GM12875 (cell line): ENCODE measurements around the gene ARNT2.

ENCODE experiments used
- H3K4me3 ChIP-seq: one replicate; pipeline ENCODE4 v1.5.1; 2011; ENCODE audit warnings: low read depth, low read length, control low read depth
- CTCF ChIP-seq: IDR thresholded peaks from 2 replicates; pipeline ENCODE4 v1.5.1; 2011; ENCODE audit warnings: low read depth, mild to moderate bottlenecking, control low read depth, inconsistent platforms, low read length, moderate library complexity, borderline replicate concordance; ENCODE audit not compliant: insufficient read depth

ARNT2 gene

DNA sequence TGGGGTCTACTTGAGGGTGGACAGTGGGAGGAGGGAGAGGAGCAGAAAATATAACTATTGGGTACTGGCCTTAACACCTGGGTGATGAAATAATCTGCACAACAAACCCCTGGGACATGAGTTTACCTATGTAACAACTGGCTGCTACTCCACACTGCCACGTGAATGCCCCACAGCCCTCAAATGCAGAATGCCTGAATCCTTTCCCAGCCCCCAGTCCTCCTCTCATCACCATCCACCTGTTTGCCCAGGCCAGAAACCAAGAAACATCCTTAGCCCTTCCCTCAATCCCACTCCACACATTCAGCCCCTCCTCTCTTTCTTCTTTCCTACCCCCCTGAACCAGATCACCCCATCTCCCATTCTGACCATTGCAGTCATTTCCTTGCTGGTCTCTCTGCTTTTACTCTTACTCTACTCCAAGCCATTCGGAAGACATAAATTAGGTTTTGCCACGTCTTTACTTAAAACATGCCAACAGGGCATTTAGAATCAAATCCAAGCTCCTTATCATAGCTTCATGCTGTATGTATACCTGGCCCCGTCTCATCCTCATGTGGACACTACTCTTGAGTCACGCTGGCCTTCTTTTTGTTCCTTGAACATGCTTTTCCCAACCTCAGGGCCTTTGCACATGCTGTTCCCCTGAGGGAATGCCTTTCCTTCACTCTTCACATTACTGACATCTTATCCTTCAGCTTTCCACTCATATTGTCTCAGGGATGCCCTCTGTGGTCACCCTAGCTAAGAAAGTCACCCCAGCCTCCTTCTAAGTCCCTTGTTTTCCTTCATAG is 153.5 kb downstream of the ARNT2 start:
- no peak for TF ChIP-seq CTCF
- H3K4me3 ChIP-seq = no peak overlapping the region

- no peak for TF ChIP-seq CTCF
- H3K4me3 ChIP-seq = no peak overlapping the region
Measured at GRCh38 chr15:80558631-80559319, 154.6 kb downstream of the ARNT2 start.

- TF ChIP-seq CTCF = no peak
- H3K4me3 ChIP-seq = no peak overlapping the region
Measured at GRCh38 chr15:80559320-80559693, 155.1 kb downstream of the ARNT2 start.

DNA sequence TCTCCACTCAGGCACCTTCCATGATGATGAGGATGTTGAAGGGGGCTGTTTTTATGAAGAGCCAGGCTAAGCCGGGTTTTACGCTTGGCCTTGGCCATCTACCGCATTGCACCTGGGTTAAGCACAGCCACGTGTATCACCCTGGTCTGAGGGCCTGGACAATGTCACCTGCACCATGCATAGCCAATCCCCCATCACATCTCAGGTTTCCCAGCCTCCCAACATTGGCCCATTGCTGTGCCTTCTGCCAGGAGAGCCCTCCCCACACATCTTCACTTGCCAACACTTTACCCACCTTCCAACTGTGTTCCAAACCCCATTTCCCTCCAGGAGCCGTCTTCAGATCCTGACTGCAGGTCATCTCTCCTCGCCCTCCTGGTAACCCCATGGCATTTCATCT is 155.6 kb downstream of the ARNT2 start:
- TF ChIP-seq CTCF = no peak
- no peak overlapping the region for H3K4me3 ChIP-seq

- H3K4me3 ChIP-seq = no peak overlapping the region
- TF ChIP-seq CTCF = no peak
Measured at GRCh38 chr15:80560601-80561400, 156.6 kb downstream of the ARNT2 start.

- TF ChIP-seq CTCF = no peak
Measured at GRCh38 chr15:80561500-80561899, 157.3 kb downstream of the ARNT2 start.

More at GRCh38 chr15:80561500-80561899, 157.3 kb downstream of the ARNT2 start:
- H3K4me3 ChIP-seq = no peak overlapping the region
